MCF 10A (cell line): ENCODE data around the gene GRID2IP. TPM values are rescaled to one million over a fixed set of nuclear protein-coding genes. Genes with fewer than 3 reads are reported as not detected.

Experiments used
- BruUV-seq: library from RNA; stranded (reverse); fragments of 400-500 nt; replicated peaks from 2 replicates; lab custom pipeline; 2021; lab: Mats Ljungman, UMichigan
- CTCF ChIA-PET: fragments of 300-600 bp; sonication (Branson Sonifier 250); formaldehyde crosslinking; extraction: SDS; loops from one replicate; lab custom pipeline; 2021; ENCODE audit warnings: antibody characterized with exemption, inconsistent platforms; lab: Yijun Ruan, JAX
- POLR2A ChIA-PET: fragments of 300-600, 350-650 bp; sonication (Branson Sonifier 250); formaldehyde crosslinking; extraction: SDS; loops from one replicate; lab custom pipeline; 2020; ENCODE audit warnings: antibody characterized with exemption, inconsistent platforms; lab: Yijun Ruan, JAX
- DNase-seq: peaks from one replicate; pipeline ENCODE4 v3.0.0-alpha.2; 2018; ENCODE audit not compliant: unreplicated experiment
- H3K27ac Mint-ChIP-seq: one replicate; pipeline ENCODE4 v1.8.0; 2022; ENCODE audit warnings: mild to moderate bottlenecking, low read depth, mixed read lengths; ENCODE audit not compliant: unreplicated experiment
- H3K27me3 Mint-ChIP-seq: one replicate; pipeline ENCODE4 v1.8.0; 2022; ENCODE audit warnings: mixed read lengths; ENCODE audit not compliant: insufficient read depth, unreplicated experiment
- H3K36me3 Mint-ChIP-seq: one replicate; pipeline ENCODE4 v1.8.0; 2022; ENCODE audit warnings: mild to moderate bottlenecking, moderate library complexity, mixed read lengths; ENCODE audit not compliant: insufficient read depth, unreplicated experiment
- H3K4me1 Mint-ChIP-seq: one replicate; pipeline ENCODE4 v1.8.0; 2022; ENCODE audit warnings: mixed read lengths; ENCODE audit not compliant: insufficient read depth, unreplicated experiment
- H3K4me3 Mint-ChIP-seq: one replicate; pipeline ENCODE4 v1.8.0; 2022; ENCODE audit warnings: mild to moderate bottlenecking, moderate library complexity, mixed read lengths; ENCODE audit not compliant: unreplicated experiment
- H3K9me3 Mint-ChIP-seq: one replicate; pipeline ENCODE4 v1.8.0; 2022; ENCODE audit warnings: mixed read lengths; ENCODE audit not compliant: unreplicated experiment
- intact Hi-C: fragments of 100-400 bp; cut with micrococcal nuclease; formaldehyde crosslinking; loops from 2 replicates; pipeline ENCODE4 v1.14.1; 2022
- total RNA-seq: library from RNA; stranded (reverse); gene quantifications from 2 replicates; pipeline ENCODE4 v1.2.3, GENCODE V29; 2022
- TF ChIP-seq, protein P1 (sequence below): fragments of 200-600 bp; IDR thresholded peaks from one replicate; pipeline ENCODE4 v1.8.0; 2022; ENCODE audit warnings: antibody characterized with exemption, mild to moderate bottlenecking; ENCODE audit not compliant: unreplicated experiment

The GRID2IP gene
- total RNA-seq, 1 experiment from 2014 or later = not detected

GRCh38 chr7:6531492-6532279 is 19.6 kb downstream of the GRID2IP start:
- H3K27ac Mint-ChIP-seq = no peak overlapping the region
- TF ChIP-seq, protein P1, sequence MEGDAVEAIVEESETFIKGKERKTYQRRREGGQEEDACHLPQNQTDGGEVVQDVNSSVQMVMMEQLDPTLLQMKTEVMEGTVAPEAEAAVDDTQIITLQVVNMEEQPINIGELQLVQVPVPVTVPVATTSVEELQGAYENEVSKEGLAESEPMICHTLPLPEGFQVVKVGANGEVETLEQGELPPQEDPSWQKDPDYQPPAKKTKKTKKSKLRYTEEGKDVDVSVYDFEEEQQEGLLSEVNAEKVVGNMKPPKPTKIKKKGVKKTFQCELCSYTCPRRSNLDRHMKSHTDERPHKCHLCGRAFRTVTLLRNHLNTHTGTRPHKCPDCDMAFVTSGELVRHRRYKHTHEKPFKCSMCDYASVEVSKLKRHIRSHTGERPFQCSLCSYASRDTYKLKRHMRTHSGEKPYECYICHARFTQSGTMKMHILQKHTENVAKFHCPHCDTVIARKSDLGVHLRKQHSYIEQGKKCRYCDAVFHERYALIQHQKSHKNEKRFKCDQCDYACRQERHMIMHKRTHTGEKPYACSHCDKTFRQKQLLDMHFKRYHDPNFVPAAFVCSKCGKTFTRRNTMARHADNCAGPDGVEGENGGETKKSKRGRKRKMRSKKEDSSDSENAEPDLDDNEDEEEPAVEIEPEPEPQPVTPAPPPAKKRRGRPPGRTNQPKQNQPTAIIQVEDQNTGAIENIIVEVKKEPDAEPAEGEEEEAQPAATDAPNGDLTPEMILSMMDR = no peak
- BruUV-seq = no TSS peak
- no peaks in the 10 kb centered on the region for H3K36me3 Mint-ChIP-seq
- no peaks in the 10 kb centered on the region for H3K4me1 Mint-ChIP-seq
- DNase-seq = no peak
- intact Hi-C loops = no loop called here
- H3K4me3 Mint-ChIP-seq = no peak overlapping the region
- no peaks in the 10 kb centered on the region for H3K9me3 Mint-ChIP-seq
- peaks cover 43% of the 10 kb centered on the region for H3K27me3 Mint-ChIP-seq
- POLR2A ChIA-PET = interaction anchor here (0.5 kb wide), 1 partner anchor 170 kb away, joined by 4 read pairs; no protein-coding TSS in a partner anchor
- CTCF ChIA-PET = no interaction called here

DNA sequence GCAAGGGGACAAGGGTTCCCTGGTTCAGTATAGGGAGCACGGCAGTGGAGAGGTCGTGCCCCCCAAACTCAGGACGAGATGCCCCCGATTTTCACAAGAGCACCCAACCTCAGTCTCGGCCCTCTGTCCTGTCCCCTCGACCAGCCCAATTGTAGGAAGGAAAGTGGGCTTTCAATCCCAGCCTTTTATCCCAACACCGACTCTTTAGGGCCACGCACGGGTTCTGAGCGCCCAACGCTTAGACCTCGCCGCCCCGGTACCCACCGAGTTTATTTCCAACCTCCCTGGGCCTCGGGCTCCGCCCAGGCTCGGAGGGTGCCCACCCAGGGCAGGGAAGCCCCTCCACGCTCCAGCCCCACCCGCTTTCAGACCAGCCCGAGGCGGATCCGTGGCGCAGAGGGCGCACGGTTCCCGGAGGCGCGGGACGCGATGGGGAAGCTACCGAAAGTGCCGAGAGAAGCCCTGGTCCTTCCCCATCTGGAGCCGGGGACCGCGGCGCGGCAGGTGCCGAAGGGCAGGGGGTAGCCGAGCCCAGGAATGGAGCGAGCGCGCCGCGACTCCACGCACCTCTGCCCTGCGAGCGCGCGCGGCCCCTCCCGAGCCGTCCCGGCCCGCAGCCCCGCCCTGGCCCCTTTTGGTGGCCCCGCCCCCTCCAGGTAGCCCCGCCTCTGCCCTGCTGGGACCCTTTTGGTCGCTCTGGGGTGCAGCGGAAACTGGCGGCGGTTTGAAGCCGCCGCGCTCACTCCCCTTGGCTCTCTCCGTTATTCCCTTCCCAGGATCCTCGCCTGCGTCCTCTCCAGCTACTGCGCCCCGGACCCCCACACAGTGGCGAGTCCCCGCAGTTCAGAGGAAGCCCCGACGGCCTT is 20.4 kb downstream of the GRID2IP start:
- H3K4me3 Mint-ChIP-seq = peak overlapping the region; percentile 33
- no peaks in the 10 kb centered on the region for H3K4me1 Mint-ChIP-seq
- CTCF ChIA-PET = no interaction called here
- intact Hi-C loops = no loop called here
- no peaks in the 10 kb centered on the region for H3K36me3 Mint-ChIP-seq
- POLR2A ChIA-PET = interaction anchor here (0.5 kb wide), 1 partner anchor 171 kb away, joined by 4 read pairs; no protein-coding TSS in a partner anchor
- TF ChIP-seq, protein P1 = no peak
- H3K27ac Mint-ChIP-seq = no peak overlapping the region
- DNase-seq = no peak
- H3K9me3 Mint-ChIP-seq = no peaks in the 10 kb centered on the region
- no TSS peak for BruUV-seq
- peaks cover 45% of the 10 kb centered on the region for H3K27me3 Mint-ChIP-seq

- CTCF ChIA-PET = no interaction called here
- H3K4me3 Mint-ChIP-seq = no peak overlapping the region
- TF ChIP-seq, protein P1 = no peak
- intact Hi-C loops = no loop called here
- DNase-seq = no peak
- H3K4me1 Mint-ChIP-seq = no peaks in the 10 kb centered on the region
- no peaks in the 10 kb centered on the region for H3K9me3 Mint-ChIP-seq
- no TSS peak for BruUV-seq
- no peak overlapping the region for H3K27ac Mint-ChIP-seq
- H3K27me3 Mint-ChIP-seq = peaks cover 45% of the 10 kb centered on the region
- POLR2A ChIA-PET = no interaction called here
- no peaks in the 10 kb centered on the region for H3K36me3 Mint-ChIP-seq
Observed at GRCh38 chr7:6529643-6530042, 21.6 kb downstream of the GRID2IP start.
